IMR-90 (cell line): ENCODE measurements around the gene AFDN. TPM values are rescaled to one million over a fixed set of nuclear protein-coding genes. Genes with fewer than 3 reads are reported as not detected.

ENCODE experiments used
- ATAC-seq: fragments of 200-7000 bp; cut with Tn5 transposase; 2 replicates; pipeline ENCODE4 v1.9.1; 2020; ENCODE audit warnings: low read depth, mild to moderate bottlenecking, moderate library complexity
- BruUV-seq: library from RNA; stranded (reverse); fragments of 400-500 nt; replicated peaks from 2 replicates; lab custom pipeline; 2021; lab: Mats Ljungman, UMichigan
- CTCF ChIA-PET: fragments of 300-600 bp; formaldehyde crosslinking; extraction: SDS; loops from one replicate; lab custom pipeline; 2021; ENCODE audit warnings: antibody characterized with exemption; lab: Yijun Ruan, JAX
- POLR2A ChIA-PET: fragments of 300-600 bp; sonication (Branson Sonifier 250); formaldehyde crosslinking; loops from one replicate; lab custom pipeline; 2022; ENCODE audit warnings: antibody characterized with exemption; ENCODE audit not compliant: unreplicated experiment; lab: Charles Lee
- DNase-seq: peaks from one replicate; pipeline ENCODE4 v3.0.0; 2013
- H2AFZ ChIP-seq: replicated peaks from 2 replicates; pipeline ENCODE3; 2013; ENCODE audit warnings: low read length, mild to moderate bottlenecking; ENCODE audit not compliant: poor library complexity
- H2AK5ac ChIP-seq: 2 replicates; pipeline ENCODE4 v1.6.1; 2013; ENCODE audit warnings: low read depth, low read length, inconsistent platforms
- H2AK9ac ChIP-seq: replicated peaks from 2 replicates; pipeline ENCODE3; 2013; ENCODE audit warnings: mild to moderate bottlenecking, low read depth, low read length, moderate library complexity; ENCODE audit not compliant: poor library complexity
- H2BK120ac ChIP-seq: 2 replicates; pipeline ENCODE4 v1.6.1; 2013; ENCODE audit warnings: low read depth, low read length, inconsistent platforms
- H2BK15ac ChIP-seq: 3 replicates; pipeline ENCODE4 v1.6.1; 2013; ENCODE audit warnings: low read depth, low read length, inconsistent platforms
- H2BK20ac ChIP-seq: 2 replicates; pipeline ENCODE4 v1.6.1; 2013; ENCODE audit warnings: low read depth, mild to moderate bottlenecking, inconsistent platforms, low read length, moderate library complexity
- H2BK5ac ChIP-seq: 2 replicates; pipeline ENCODE4 v1.6.1; 2013; ENCODE audit warnings: mild to moderate bottlenecking, low read depth, low read length, inconsistent platforms; ENCODE audit not compliant: poor library complexity, severe bottlenecking
- H3K14ac ChIP-seq: replicated peaks from 2 replicates; pipeline ENCODE4 v1.6.1; 2013; ENCODE audit warnings: low read depth, low read length, inconsistent platforms
- H3K18ac ChIP-seq: 2 replicates; pipeline ENCODE4 v1.6.1; 2013; ENCODE audit warnings: low read depth, low read length, control low read depth
- H3K23ac ChIP-seq: 2 replicates; pipeline ENCODE4 v1.6.1; 2013; ENCODE audit warnings: low read depth, low read length, inconsistent platforms
- H3K27ac ChIP-seq: 2 replicates; pipeline ENCODE4 v1.5.1; 2013; ENCODE audit warnings: mild to moderate bottlenecking, control low read depth, low read length; ENCODE audit not compliant: insufficient read depth
- H3K27me3 ChIP-seq: 2 replicates; pipeline ENCODE4 v1.6.1; 2013; ENCODE audit warnings: low read length; ENCODE audit not compliant: control insufficient read depth, insufficient read depth
- H3K36me3 ChIP-seq: 2 replicates; pipeline ENCODE4 v1.6.1; 2013; ENCODE audit warnings: low read length, mixed read lengths; ENCODE audit not compliant: control insufficient read depth, insufficient read depth
- H3K4ac ChIP-seq: 2 replicates; pipeline ENCODE4 v1.6.1; 2013; ENCODE audit warnings: low read depth, low read length, inconsistent platforms
- H3K4me1 ChIP-seq: 2 replicates; pipeline ENCODE4 v1.6.1; 2013; ENCODE audit warnings: low read length, mixed read lengths; ENCODE audit not compliant: control insufficient read depth, insufficient read depth
- H3K4me2 ChIP-seq: 2 replicates; pipeline ENCODE4 v1.6.1; 2013; ENCODE audit warnings: low read depth, mild to moderate bottlenecking, control low read depth, low read length, moderate library complexity
- H3K4me3 ChIP-seq: 2 replicates; pipeline ENCODE4 v1.5.1; 2013; ENCODE audit warnings: low read depth, mild to moderate bottlenecking, control low read depth, low read length, moderate library complexity; ENCODE audit not compliant: insufficient read depth
- H3K56ac ChIP-seq: 2 replicates; pipeline ENCODE4 v1.6.1; 2013; ENCODE audit warnings: low read length, inconsistent platforms; ENCODE audit not compliant: insufficient read depth; ENCODE audit errors: extremely low read depth
- H3K79me1 ChIP-seq, 2 experiments: 2 replicates each; pipeline ENCODE4 v1.6.1; 2013; ENCODE audit warnings: low read length in 2 of 2, inconsistent platforms in 1 of 2, low read depth in 1 of 2
- H3K9ac ChIP-seq: 2 replicates; pipeline ENCODE4 v1.6.1; 2013; ENCODE audit warnings: low read depth, low read length, control low read depth
- H3K9me1 ChIP-seq: 2 replicates; pipeline ENCODE4 v1.6.1; 2013; ENCODE audit warnings: low read length, inconsistent platforms; ENCODE audit not compliant: insufficient read depth
- H3K9me3 ChIP-seq: 2 replicates; pipeline ENCODE4 v1.6.1; 2013; ENCODE audit warnings: low read length; ENCODE audit not compliant: control insufficient read depth, insufficient read depth
- H4K20me1 ChIP-seq: 2 replicates; pipeline ENCODE4 v1.6.1; 2013; ENCODE audit warnings: low read length, inconsistent platforms; ENCODE audit not compliant: insufficient read depth
- H4K5ac ChIP-seq: 2 replicates; pipeline ENCODE4 v1.6.1; 2013; ENCODE audit warnings: mild to moderate bottlenecking, low read depth, low read length, control low read depth
- H4K8ac ChIP-seq, 2 experiments: 2 replicates each; pipeline ENCODE4 v1.6.1; 2013; ENCODE audit warnings: low read depth in 2 of 2, low read length in 2 of 2, control low read depth in 1 of 2, inconsistent platforms in 1 of 2
- H4K91ac ChIP-seq: 2 replicates; pipeline ENCODE4 v1.6.1; 2013; ENCODE audit warnings: low read depth, low read length, inconsistent platforms; ENCODE audit not compliant: insufficient read depth
- MAZ ChIP-seq: IDR thresholded peaks from 2 replicates; pipeline ENCODE4 v1.6.1; 2012; ENCODE audit warnings: low read depth, mild to moderate bottlenecking, low read length, improper control_type of control experiment, moderate library complexity, borderline replicate concordance
- USF2 ChIP-seq: fragments of 150-350 bp; IDR thresholded peaks from 2 replicates; pipeline ENCODE4 v1.6.1; 2017; ENCODE audit warnings: mild to moderate bottlenecking, antibody characterized with exemption, low read length, low read depth
- WGBS, 2 experiments: methylation state at CpG; one replicate each; pipeline versions ENCODE4 v1.1.5 to v1.1.7; 2013; ENCODE audit warnings: missing lambda C conversion rate in 2 of 2; ENCODE audit not compliant: insufficient read length in 1 of 2; ENCODE audit errors: extremely low coverage in 2 of 2; 5-methylcytosine and 5-hydroxymethylcytosine counted together
- dilution Hi-C: fragments of 300-500 bp; cut with HindIII; formaldehyde crosslinking; loops from one replicate; pipeline ENCODE4 v1.14.3; 2018; ENCODE audit warnings: low sequenced_read_pairs; ENCODE audit not compliant: unreplicated experiment
- in situ Hi-C: fragments of 300-500 bp; cut with MboI; formaldehyde crosslinking; loops from 3 replicates; pipeline ENCODE4 v1.14.3; 2019; ENCODE audit warnings: low sequenced_read_pairs, inconsistent platforms, mixed read lengths
- intact Hi-C: fragments of 100-400 bp; cut with micrococcal nuclease; formaldehyde crosslinking; loops from 2 replicates; pipeline ENCODE4 v1.10.0; 2022
- polyA plus RNA-seq, 3 experiments: library from polyadenylated mRNA; depleted of rRNA; stranded (reverse); fragments of >200 nt; gene quantifications; 2 replicates each; pipeline ENCODE4 v1.2.3, GENCODE V29; 2012; ENCODE audit warnings: low replicate concordance in 1 of 3
- total RNA-seq: library from RNA; depleted of rRNA; stranded (reverse); fragments of >200 nt; gene quantifications from 2 replicates; pipeline ENCODE4 v1.2.3, GENCODE V29; 2012

AFDN gene
- total and polyA plus RNA-seq, 2 of the 4 experiments (the other 2 are of a cell fraction), result 11.6 to 20.8 TPM

- Histone ChIP-seq H3K9me3 (no peaks in the 10 kb centered on the region), H3K4ac (no peak overlapping the region), H3K4me2 (peak overlapping the region; percentile 36; the same call in 1 of the 2 replicates), H4K5ac (no peak overlapping the region), H3K9ac (no peak overlapping the region), H2BK20ac (no peak overlapping the region), H3K56ac (no peak overlapping the region), H3K23ac (peak overlapping the region; percentile 33; the same call in 1 of the 2 replicates), H3K18ac (no peak overlapping the region), H4K91ac (no peak overlapping the region), H2BK120ac (no peak overlapping the region), H2AK5ac (no peak overlapping the region), H4K8ac (no peak overlapping the region), H3K14ac (0 out of 2 replicates have a peak overlapping the region, but pooled peaks have one; percentile 32), H3K27ac (no peak overlapping the region), H3K27me3 (no peaks in the 10 kb centered on the region), H2AK9ac (no peak overlapping the region), H3K36me3 (no peaks in the 10 kb centered on the region), H2BK15ac (no peak overlapping the region), H3K79me1 (peaks cover 12 to 18% of the 10 kb centered on the region in 2 experiments; a peak in 3 of 4 replicates), H2AFZ (no peak overlapping the region), H3K9me1 (0 out of 2 replicates have a peak, but pooled peaks cover 2% of the 10 kb centered on the region), H2BK5ac (no peak overlapping the region), H3K4me1 (peaks cover 4% of the 10 kb centered on the region), H3K4me3 (no peak overlapping the region), H4K20me1 (no peaks in the 10 kb centered on the region; the same call in 1 of the 2 replicates)
- no peak for DNase-seq
- CTCF ChIA-PET, result no interaction called here
- peak; percentile 35; the same call in 1 of the 2 replicates for ATAC-seq
- dilution Hi-C loops, result no loop called here
- intact Hi-C loops, result loop anchor here (2.0 kb wide), 1 partner anchor 17 kb away; no protein-coding TSS in a partner anchor
- POLR2A ChIA-PET, result no interaction called here
- WGBS, 2 experiments, result no CpG with 5 or more reads among the region's 4 CpGs
- TF ChIP-seq USF2, result no peak
- TF ChIP-seq MAZ, result no peak
- in situ Hi-C loops, result no loop called here
- no TSS peak for BruUV-seq
Observed at GRCh38 chr6:167849846-167850459, 23.2 kb downstream of the AFDN start.
